H1 (cell line): ENCODE data around the gene ZC3H18. TPM values are rescaled to one million over a fixed set of nuclear protein-coding genes. Genes with fewer than 3 reads are reported as not detected.

ENCODE experiments used
- CTCF ChIA-PET: fragments of 300-600 bp; sonication (Branson Sonifier 250); formaldehyde crosslinking; loops from one replicate; lab custom pipeline; 2021; ENCODE audit not compliant: partially characterized antibody; lab: Charles Lee
- POLR2A ChIA-PET: fragments of 300-600 bp; sonication (Branson Sonifier 250); formaldehyde crosslinking; loops from one replicate; lab custom pipeline; 2021; ENCODE audit warnings: inconsistent platforms; ENCODE audit not compliant: partially characterized antibody; lab: Charles Lee
- DNase-seq, 2 experiments: peaks; one replicate each; pipeline versions ENCODE4 v3.0.0 to v3.0.0-alpha.2; 2010 to 2022; ENCODE audit warnings: low spot score in 2 of 2, low read depth in 1 of 2, mixed read lengths in 1 of 2
- FAIRE-seq: peaks from 2 replicates; lab custom pipeline; 2011; peaks lifted over from hg19 to GRCh38; lab: Jason Lieb, UNC
- H2AFZ ChIP-seq: 2 replicates; pipeline ENCODE4 v1.8.1; 2012; ENCODE audit warnings: low read length, inconsistent platforms
- H2AK5ac ChIP-seq: 2 replicates; pipeline ENCODE4 v1.6.1; 2013; ENCODE audit warnings: low read depth, low read length
- H2BK120ac ChIP-seq: replicated peaks from 2 replicates; pipeline ENCODE3; 2013; ENCODE audit warnings: low read depth, low read length, inconsistent platforms
- H2BK12ac ChIP-seq: 2 replicates; pipeline ENCODE4 v1.6.1; 2013; ENCODE audit warnings: low read depth, low read length
- H2BK15ac ChIP-seq: 2 replicates; pipeline ENCODE4 v1.6.1; 2013; ENCODE audit warnings: low read length
- H2BK20ac ChIP-seq: 2 replicates; pipeline ENCODE4 v1.6.1; 2013; ENCODE audit warnings: low read length
- H2BK5ac ChIP-seq: 2 replicates; pipeline ENCODE4 v1.6.1; 2013; ENCODE audit warnings: low read depth, low read length
- H3K14ac ChIP-seq: 2 replicates; pipeline ENCODE4 v1.6.1; 2013; ENCODE audit warnings: inconsistent platforms; ENCODE audit not compliant: insufficient read length
- H3K18ac ChIP-seq: 2 replicates; pipeline ENCODE4 v1.6.1; 2013; ENCODE audit warnings: low read length; ENCODE audit errors: extremely low read depth
- H3K23ac ChIP-seq: 2 replicates; pipeline ENCODE4 v1.6.1; 2013; ENCODE audit warnings: inconsistent platforms; ENCODE audit not compliant: insufficient read length
- H3K23me2 ChIP-seq: 2 replicates; pipeline ENCODE4 v1.6.1; 2013; ENCODE audit warnings: low read depth, low read length
- H3K27ac ChIP-seq: 2 replicates; pipeline ENCODE4 v1.6.1; 2011; ENCODE audit warnings: low read depth, low read length, inconsistent platforms
- H3K27me3 ChIP-seq, 4 experiments: replicated peaks in 1 of 4; 1 replicate in 1 of 4; 2 replicates in 3 of 4; pipeline versions ENCODE4 v1.6.1 to v1.8.1; 2011 to 2013; ENCODE audit warnings: low read length in 3 of 4, mild to moderate bottlenecking in 3 of 4, inconsistent platforms in 2 of 4, mixed read lengths in 2 of 4, moderate library complexity in 1 of 4; ENCODE audit not compliant: control insufficient read depth in 3 of 4, insufficient read depth in 3 of 4; ENCODE audit errors: extremely low read depth in 1 of 4
- H3K36me3 ChIP-seq, 4 experiments: 2 replicates each; pipeline versions ENCODE4 v1.6.1 to v1.8.1; 2011 to 2013; ENCODE audit warnings: mild to moderate bottlenecking in 4 of 4, low read length in 3 of 4, moderate library complexity in 2 of 4, control low read depth in 1 of 4, inconsistent platforms in 1 of 4; ENCODE audit not compliant: insufficient read depth in 4 of 4, control insufficient read depth in 2 of 4
- H3K4ac ChIP-seq: replicated peaks from 2 replicates; pipeline ENCODE3; 2013; ENCODE audit warnings: low read length, low read depth, mixed read lengths, inconsistent platforms; ENCODE audit not compliant: insufficient read length
- H3K4me1 ChIP-seq, 4 experiments: replicated peaks in 1 of 4; 1 replicate in 1 of 4; 2 replicates in 3 of 4; pipeline versions ENCODE4 v1.6.1 to v1.8.1; 2011 to 2013; ENCODE audit warnings: low read length in 3 of 4, inconsistent platforms in 2 of 4, mixed read lengths in 1 of 4; ENCODE audit not compliant: insufficient read depth in 4 of 4, control insufficient read depth in 3 of 4
- H3K4me2 ChIP-seq, 2 experiments: 2 replicates each; pipeline versions ENCODE4 v1.6.1 to v1.8.1; 2011 to 2013; ENCODE audit warnings: low read depth in 2 of 2, low read length in 2 of 2, control low read depth in 1 of 2, inconsistent platforms in 1 of 2, mild to moderate bottlenecking in 1 of 2; ENCODE audit not compliant: insufficient read depth in 1 of 2
- H3K4me3 ChIP-seq, 4 experiments: fragments of 200-600, 300-600 bp in 1 of 4; sonication (generic), shearing (Covaris generic), sonication (Bioruptor Twin) in 1 of 4; 2 replicates each; pipeline versions ENCODE4 v1.5.1 to v1.8.1; 2011 to 2016; ENCODE audit warnings: low read length in 4 of 4, low read depth in 3 of 4, control low read depth in 2 of 4, inconsistent platforms in 2 of 4, mild to moderate bottlenecking in 2 of 4, mixed read lengths in 1 of 4, moderate library complexity in 1 of 4; ENCODE audit not compliant: insufficient read depth in 2 of 4; ENCODE audit errors: extremely low read depth in 1 of 4
- H3K56ac ChIP-seq: replicated peaks from 2 replicates; pipeline ENCODE3; 2013; ENCODE audit warnings: low read depth, mild to moderate bottlenecking, mixed read lengths, low read length, inconsistent platforms; ENCODE audit not compliant: insufficient read length
- H3K79me1 ChIP-seq: 2 replicates; pipeline ENCODE4 v1.6.1; 2013; ENCODE audit warnings: low read depth, low read length, control low read depth
- H3K79me2 ChIP-seq, 2 experiments: 2 replicates each; pipeline versions ENCODE4 v1.6.1 to v1.8.1; 2012 to 2013; ENCODE audit warnings: low read length in 2 of 2, mild to moderate bottlenecking in 2 of 2, inconsistent platforms in 1 of 2; ENCODE audit not compliant: insufficient read depth in 2 of 2, control insufficient read depth in 1 of 2
- H3K9ac ChIP-seq, 4 experiments: replicated peaks in 1 of 4; 1 replicate in 1 of 4; 2 replicates in 3 of 4; pipeline versions ENCODE4 v1.6.1 to v1.8.1; 2011 to 2013; ENCODE audit warnings: low read depth in 3 of 4, low read length in 3 of 4, control low read depth in 2 of 4, mild to moderate bottlenecking in 2 of 4, moderate library complexity in 2 of 4, inconsistent platforms in 1 of 4; ENCODE audit errors: extremely low read depth in 1 of 4
- H3K9me3 ChIP-seq, 2 experiments: 2 replicates each; pipeline versions ENCODE4 v1.6.1 to v1.8.1; 2012 to 2013; ENCODE audit warnings: mild to moderate bottlenecking in 2 of 2, moderate library complexity in 2 of 2, control low read depth in 1 of 2, inconsistent platforms in 1 of 2, low read depth in 1 of 2, low read length in 1 of 2, mixed read lengths in 1 of 2; ENCODE audit not compliant: insufficient read depth in 2 of 2
- H4K20me1 ChIP-seq, 2 experiments: replicated peaks in 1 of 2; 2 replicates each; pipeline versions ENCODE3 to v1.8.1; 2011 to 2013; ENCODE audit warnings: inconsistent platforms in 2 of 2, low read length in 2 of 2, mild to moderate bottlenecking in 1 of 2; ENCODE audit not compliant: insufficient read depth in 2 of 2, control insufficient read depth in 1 of 2
- H4K5ac ChIP-seq: 2 replicates; pipeline ENCODE4 v1.6.1; 2013; ENCODE audit warnings: low read length, low read depth, mixed read lengths, inconsistent platforms; ENCODE audit not compliant: insufficient read length
- H4K8ac ChIP-seq: 2 replicates; pipeline ENCODE4 v1.8.0; 2013; ENCODE audit warnings: mild to moderate bottlenecking, moderate library complexity, low read length, inconsistent platforms; ENCODE audit not compliant: insufficient read depth; ENCODE audit errors: extremely low read depth
- H4K91ac ChIP-seq: replicated peaks from 2 replicates; pipeline ENCODE3; 2013; ENCODE audit warnings: low read length, mixed read lengths, inconsistent platforms; ENCODE audit not compliant: insufficient read length
- CHD2 ChIP-seq: IDR thresholded peaks from 2 replicates; pipeline ENCODE4 v1.6.1; 2012; ENCODE audit warnings: low read length, improper control_type of control experiment
- EP300 ChIP-seq, 2 experiments: IDR thresholded peaks; 1 replicate in 1 of 2; 2 replicates in 1 of 2; pipeline ENCODE4 v1.6.1; 2011 to 2012; ENCODE audit warnings: low read depth in 2 of 2, low read length in 2 of 2, mild to moderate bottlenecking in 2 of 2, borderline replicate concordance in 1 of 2, inconsistent platforms in 1 of 2, moderate library complexity in 1 of 2
- MAFK ChIP-seq: IDR thresholded peaks from 2 replicates; pipeline ENCODE4 v1.6.1; 2012; ENCODE audit warnings: low read depth, mild to moderate bottlenecking, improper control_type of control experiment, low read length
- NANOG ChIP-seq: IDR thresholded peaks from 2 replicates; pipeline ENCODE4 v1.6.1; 2011; ENCODE audit warnings: low read length, low read depth, mild to moderate bottlenecking, inconsistent platforms; ENCODE audit not compliant: insufficient read depth, poor library complexity, severe bottlenecking
- NRF1 ChIP-seq: IDR thresholded peaks from 2 replicates; pipeline ENCODE4 v1.6.1; 2011; ENCODE audit warnings: mild to moderate bottlenecking, low read depth, low read length, improper control_type of control experiment
- PHF8 ChIP-seq: fragments of 200-600 bp; sonication (generic); conservative IDR thresholded peaks from 2 replicates; pipeline ENCODE4 v1.7.1; 2012; ENCODE audit warnings: low read depth, mild to moderate bottlenecking, inconsistent platforms, low read length, moderate library complexity
- RNF2 ChIP-seq: fragments of 200-900, 300-1000 bp; sonication (generic); IDR thresholded peaks from 2 replicates; pipeline ENCODE4 v1.7.1; 2016; ENCODE audit warnings: borderline replicate concordance, low read depth, mild to moderate bottlenecking, antibody characterized with exemption, low read length; ENCODE audit not compliant: poor library complexity, severe bottlenecking; ENCODE audit errors: missing control alignments
- RXRA ChIP-seq: IDR thresholded peaks from 2 replicates; pipeline ENCODE4 v1.6.1; 2011; ENCODE audit warnings: low read depth, mild to moderate bottlenecking, low read length, moderate library complexity; ENCODE audit not compliant: insufficient read depth
- TCF12 ChIP-seq: IDR thresholded peaks from 2 replicates; pipeline ENCODE4 v1.6.1; 2011; ENCODE audit warnings: low read depth, mild to moderate bottlenecking, low read length
- TEAD4 ChIP-seq: IDR thresholded peaks from 2 replicates; pipeline ENCODE4 v1.6.1; 2012; ENCODE audit warnings: low read depth, low read length, inconsistent platforms, mixed read lengths
- YY1 ChIP-seq: IDR thresholded peaks from 2 replicates; pipeline ENCODE4 v1.6.1; 2011; ENCODE audit warnings: low read depth, mild to moderate bottlenecking, low read length
- WGBS, 2 experiments: shearing (Covaris generic) in 1 of 2; methylation state at CpG; one replicate each; pipeline versions ENCODE4 v1.1.6 to v1.1.7; 2013 to 2015; ENCODE audit warnings: low lambda C conversion rate in 2 of 2, mixed read lengths in 2 of 2, inconsistent platforms in 1 of 2, low coverage in 1 of 2, missing lambda C conversion rate in 1 of 2; ENCODE audit not compliant: insufficient replicate concordance in 2 of 2, insufficient coverage in 1 of 2, insufficient read length in 1 of 2; ENCODE audit errors: extremely low coverage in 1 of 2, missing lambda C conversion rate in 1 of 2; 5-methylcytosine and 5-hydroxymethylcytosine counted together
- polyA plus RNA-seq, 7 experiments: library from polyadenylated mRNA; depleted of rRNA in 3 of 7; stranded (reverse) in 5 of 7; unstranded in 2 of 7; fragments of >200 nt in 5 of 7; fragments of 200-250 nt in 2 of 7; gene quantifications; 1 replicate in 5 of 7; 2 replicates in 1 of 7; 4 replicates in 1 of 7; pipeline versions ENCODE4 v1.2.1 to v1.2.3, GENCODE V29; 2011 to 2013; ENCODE audit warnings: missing spikeins in 2 of 7, mixed read lengths in 2 of 7
- total RNA-seq: library from RNA; stranded (reverse); fragmentation: NEBNext Ultra II Directional; extraction: Animal tissue kit (Norgen Biotek cat#: 25700); gene quantifications from 2 replicates; pipeline ENCODE4 v1.2.1, GENCODE V29; 2021

Gene ZC3H18
- total and polyA plus RNA-seq, 2 of the 8 experiments (the other 6 are each of a cell fraction or from before 2014, with no cell fraction given), result 12.1 to 73.2 TPM

DNA sequence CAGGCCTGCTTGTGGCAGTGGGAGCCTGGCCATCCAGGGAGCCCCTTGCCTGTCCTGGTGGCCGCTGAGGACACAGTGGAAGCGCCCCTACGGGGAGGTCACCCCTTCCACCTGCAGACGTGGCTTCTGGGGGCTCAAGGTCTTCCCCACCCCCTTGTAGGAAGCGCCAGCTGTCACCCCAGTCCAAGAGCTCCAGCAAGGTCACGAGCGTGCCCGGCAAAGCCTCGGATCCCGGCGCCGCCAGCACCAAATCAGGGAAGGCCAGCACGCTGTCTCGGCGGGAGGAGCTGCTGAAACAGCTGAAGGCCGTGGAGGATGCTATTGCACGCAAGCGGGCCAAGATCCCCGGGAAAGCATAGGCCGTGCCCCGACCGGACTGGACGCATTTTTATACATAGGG lies 60.7 kb downstream of the ZC3H18 start:
- 93% methylated on average over 23 of the region's 23 CpGs; no CpG with 5 or more reads in 1 of the 2 experiments for WGBS, 2 experiments

More for the DNA sequence above, 60.7 kb downstream of the ZC3H18 start:
- no peak overlapping the region for H3K4me3 ChIP-seq
- no peak overlapping the region for H3K9ac ChIP-seq
- no peak overlapping the region for H2AFZ ChIP-seq
- H3K27me3 ChIP-seq, result peaks cover 0 to 1% (median 0%) of the 10 kb centered on the region in 4 experiments; a peak in 2 of 7 replicates
- POLR2A ChIA-PET, result interaction anchor here (1.5 to 2.0 kb wide), 2 partner anchors 19 to 41 kb away, joined by 3 to 5 read pairs; no protein-coding TSS in a partner anchor
- TF ChIP-seq YY1 (no peak), NANOG (no peak), EP300 (IDR thresholded peaks at IDR 0.05; ENCODE audit: borderline replicate concordance in 1 of 2, low read depth in 2 of 2, low read length in 2 of 2) (no peak), CHD2 (no peak), RXRA (no peak), RNF2 (no peak), TEAD4 (no peak), MAFK (no peak), NRF1 (no peak), PHF8 (no peak), TCF12 (no peak)
- peaks cover 4 to 20% (median 12%) of the 10 kb centered on the region in 4 experiments; a peak in 6 of 8 replicates for H3K36me3 ChIP-seq
- no peak overlapping the region for H2BK120ac ChIP-seq
- no peaks in the 10 kb centered on the region; the same call in 1 of the 2 replicates for H3K79me1 ChIP-seq
- H3K9me3 ChIP-seq, result no peaks in the 10 kb centered on the region
- H2BK20ac ChIP-seq, result no peak overlapping the region
- no peak overlapping the region for H4K5ac ChIP-seq
- H3K4ac ChIP-seq, result no peak overlapping the region
- H4K20me1 ChIP-seq, result peaks cover 2 to 9% of the 10 kb centered on the region in 2 experiments
- no peak overlapping the region for H3K18ac ChIP-seq
- no peak overlapping the region for H3K56ac ChIP-seq
- DNase-seq (no peak), FAIRE-seq (no peak)
- peaks cover 0 to 27% (median 12%) of the 10 kb centered on the region in 4 experiments; a peak in 6 of 7 replicates for H3K4me1 ChIP-seq
- H3K79me2 ChIP-seq, result no peaks in the 10 kb centered on the region
- no peak overlapping the region for H3K23ac ChIP-seq
- H4K8ac ChIP-seq, result no peak overlapping the region
- H3K23me2 ChIP-seq, result peaks cover 8% of the 10 kb centered on the region
- H2AK5ac ChIP-seq, result no peak overlapping the region
- no peak overlapping the region for H2BK5ac ChIP-seq
- no peak overlapping the region for H2BK12ac ChIP-seq
- H3K4me2 ChIP-seq, result no peak overlapping the region
- H2BK15ac ChIP-seq, result no peak overlapping the region
- CTCF ChIA-PET, result interaction anchor here (0.5 to 11.2 kb wide), 4 partner anchors 8 to 57 kb away, joined by 3 to 89 read pairs (median 11); partner anchors contain the start of gene IL17C
- H3K27ac ChIP-seq, result no peak overlapping the region
- H3K14ac ChIP-seq, result no peak overlapping the region
- H4K91ac ChIP-seq, result no peak overlapping the region
